Epithelial cell of prostate (primary cell): ENCODE measurements around the gene ZNF148.
"Not testable (repeated sequence)": the region's sequence is repeated elsewhere in the genome, so short reads cannot be mapped to it uniquely, and the experiment has no call there.

ENCODE experiments used
- DNase-seq: peaks from one replicate; pipeline ENCODE4 v3.0.0-alpha.2; 2011; ENCODE audit warnings: low read depth, low spot score
- H3K27ac ChIP-seq: fragments of 450-650 bp; 2 replicates; pipeline ENCODE4 v1.5.1; 2017; ENCODE audit warnings: mild to moderate bottlenecking

ZNF148 gene

DNA sequence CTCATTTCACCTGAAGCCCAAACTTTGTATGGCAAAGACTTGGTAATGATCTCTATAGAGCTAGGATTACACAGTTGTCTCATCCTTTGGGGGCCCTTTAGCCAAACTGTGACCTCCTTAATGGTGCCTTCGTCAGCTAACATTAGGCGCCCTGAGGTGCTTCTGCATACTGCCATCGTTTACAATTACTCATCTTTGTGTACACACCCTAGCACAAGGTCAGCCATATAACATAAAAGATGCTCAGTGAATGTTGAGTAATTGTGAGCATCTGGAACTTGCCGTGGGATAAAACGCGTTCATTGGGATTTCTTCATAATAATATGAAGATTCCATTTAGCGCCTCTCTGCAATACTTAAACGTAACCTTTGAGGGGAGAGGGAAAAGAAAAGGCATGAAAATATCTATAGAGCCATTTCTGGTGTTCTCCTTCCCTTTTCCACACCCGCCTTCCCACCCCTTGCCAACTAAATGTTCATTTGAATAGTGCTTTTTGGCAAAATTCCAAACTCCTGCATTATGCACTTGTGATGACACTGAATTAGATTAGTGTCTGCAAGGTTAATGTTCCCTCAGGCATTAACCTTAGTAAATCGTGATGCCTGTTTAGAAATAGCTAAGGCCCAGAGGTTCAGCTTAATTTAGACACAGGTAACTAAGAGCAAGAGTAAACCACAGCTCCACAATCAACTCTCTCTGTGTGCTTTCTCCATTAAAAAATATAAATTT lies 990 bp upstream of the ZNF148 start:
- peak; percentile 49 for DNase-seq
- peak overlapping the region; percentile 86 for H3K27ac ChIP-seq

DNA sequence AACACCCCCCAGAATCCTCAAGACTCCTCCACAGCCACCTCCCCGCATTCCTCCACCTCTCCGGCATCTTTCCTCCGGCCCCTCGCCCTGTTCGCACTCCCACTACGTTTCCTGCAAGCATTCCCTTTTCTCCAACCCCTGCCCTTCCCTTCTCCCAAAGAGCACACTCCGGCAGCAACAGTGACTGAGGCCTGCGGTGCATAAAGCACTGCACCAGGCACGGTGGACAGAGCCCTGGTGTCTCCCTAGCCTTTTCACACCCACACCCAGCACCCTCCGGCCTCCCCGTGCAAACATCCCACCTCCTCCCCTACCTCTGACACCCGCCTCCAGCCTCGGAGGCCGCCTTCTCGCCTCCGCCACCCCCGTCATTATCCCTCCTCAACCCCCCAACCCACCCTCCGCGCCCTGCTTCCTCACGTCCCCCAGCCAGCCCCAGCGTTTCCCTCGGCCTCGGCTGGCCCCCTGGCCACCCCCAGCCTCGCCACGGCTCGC lies 577 bp downstream of the ZNF148 start:
- H3K27ac ChIP-seq, result peak overlapping the region; percentile 86
- no peak for DNase-seq

DNA sequence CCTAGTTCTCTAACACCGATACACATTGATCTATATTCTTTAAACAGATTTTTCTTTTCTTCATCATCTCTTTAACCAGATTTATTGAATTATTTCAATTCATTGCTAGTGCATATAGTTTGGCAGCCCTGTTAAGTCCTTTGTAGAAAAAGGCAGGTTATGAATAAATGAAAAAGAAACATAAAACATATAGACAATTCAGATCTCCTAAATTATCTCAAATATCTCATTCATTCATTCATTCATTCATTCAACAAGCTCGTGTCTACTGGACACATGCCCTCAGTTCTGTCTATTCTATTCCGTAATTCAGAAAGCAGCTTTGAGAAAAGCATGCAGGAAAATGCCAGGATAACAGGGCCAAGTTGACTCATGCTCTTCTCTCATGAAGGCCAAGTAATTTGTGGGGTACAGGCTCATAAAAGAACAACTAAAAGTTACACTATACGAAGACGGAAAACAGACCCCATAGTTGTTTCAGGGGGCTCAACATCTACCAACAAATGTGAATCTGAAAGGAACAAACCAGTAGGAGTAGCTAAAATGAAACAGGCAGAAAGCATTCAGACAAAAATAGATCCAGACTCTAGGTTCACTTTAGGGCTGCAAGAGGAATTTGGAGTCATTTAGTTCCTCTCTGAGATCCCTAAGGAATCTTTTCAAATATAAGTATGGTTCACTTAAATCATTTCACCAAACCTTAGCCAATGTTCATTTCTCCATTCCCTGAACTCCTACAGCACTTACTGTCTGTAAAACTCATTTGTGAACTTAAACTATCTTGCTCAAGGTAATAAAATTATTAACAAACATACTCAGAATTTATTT lies 7.5 kb downstream of the ZNF148 start:
- no peak for DNase-seq
- H3K27ac ChIP-seq, result no peak overlapping the region

DNA sequence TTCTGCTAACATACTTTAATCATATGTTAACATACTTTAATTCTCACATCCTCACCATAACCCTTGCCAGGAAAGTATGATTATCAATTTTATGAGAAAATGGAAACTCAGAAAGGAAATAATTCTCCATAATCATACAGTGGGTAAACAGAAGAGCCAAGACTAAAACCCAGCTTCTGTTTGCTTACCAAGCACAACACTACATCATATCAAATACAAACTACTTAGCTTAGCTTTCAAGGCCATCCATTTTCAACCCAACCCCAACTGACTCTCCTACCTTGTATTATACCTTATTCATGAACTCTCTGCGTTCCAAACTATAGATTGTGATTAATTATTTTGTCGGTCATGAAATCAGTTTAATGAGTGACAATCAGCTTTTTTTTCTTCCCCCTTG lies 9.0 kb downstream of the ZNF148 start:
- DNase-seq, result no peak
- H3K27ac ChIP-seq, result no peak overlapping the region

DNA sequence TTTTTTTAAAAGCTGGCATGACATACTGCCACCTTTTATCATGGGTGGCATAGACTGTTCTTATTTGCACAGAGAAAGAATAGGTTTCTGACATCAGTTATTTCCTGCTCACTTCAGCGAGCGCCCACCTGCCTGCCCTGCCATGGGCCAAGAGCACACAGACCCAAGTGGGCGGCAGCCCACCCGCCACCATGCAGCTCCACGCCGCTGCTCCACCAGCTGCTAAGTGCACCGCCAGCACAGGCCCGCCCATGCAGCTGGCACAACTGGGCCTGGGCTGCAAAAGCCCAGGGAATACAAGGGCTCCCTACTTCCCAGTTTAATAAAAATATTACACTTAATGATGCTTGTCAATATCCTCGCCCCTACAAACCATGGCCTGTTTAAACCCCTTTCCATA lies 15.4 kb downstream of the ZNF148 start:
- no peak overlapping the region for H3K27ac ChIP-seq

DNA sequence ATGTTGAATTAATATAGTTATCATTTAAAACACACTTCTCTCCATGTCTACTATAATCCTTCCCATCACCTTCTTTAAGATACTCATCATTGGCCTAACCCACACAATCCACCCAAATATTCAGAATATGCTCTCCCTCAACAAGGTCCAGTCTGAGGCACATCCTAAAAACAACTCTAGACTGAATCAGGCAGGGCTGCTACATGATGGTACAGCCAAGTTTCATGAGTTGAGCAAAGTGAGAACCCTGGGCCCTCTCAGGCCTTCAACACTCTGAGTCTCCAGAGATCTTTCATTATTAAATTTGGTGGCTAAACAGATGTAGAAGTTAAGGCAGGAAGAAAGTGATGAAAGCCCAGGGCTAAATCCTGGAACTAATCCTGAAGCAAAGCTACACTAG lies 16.2 kb downstream of the ZNF148 start:
- DNase-seq, result no peak
- H3K27ac ChIP-seq, result no peak overlapping the region

More for the DNA sequence above, 15.4 kb downstream of the ZNF148 start:
- DNase-seq, result no peak

DNA sequence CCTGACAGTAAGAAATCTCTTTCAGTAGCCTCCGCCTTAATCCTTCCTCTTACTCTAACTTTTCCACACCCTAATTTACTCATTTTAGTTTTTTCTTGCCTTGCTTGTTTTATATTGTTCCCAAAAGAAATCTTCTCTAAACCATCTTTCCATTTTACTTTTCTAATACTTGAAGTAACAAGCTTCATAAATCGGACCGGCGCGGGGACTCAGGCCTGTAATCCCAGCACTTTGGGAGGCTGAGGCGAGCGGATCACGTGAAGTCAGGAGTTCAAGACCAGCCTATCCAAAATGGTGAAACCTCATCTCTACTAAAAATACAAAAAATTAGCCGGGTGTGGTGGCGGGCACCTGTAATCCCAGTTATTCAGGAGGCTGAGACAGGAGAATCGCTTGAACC lies 17.3 kb downstream of the ZNF148 start:
- no peak overlapping the region for H3K27ac ChIP-seq

DNA sequence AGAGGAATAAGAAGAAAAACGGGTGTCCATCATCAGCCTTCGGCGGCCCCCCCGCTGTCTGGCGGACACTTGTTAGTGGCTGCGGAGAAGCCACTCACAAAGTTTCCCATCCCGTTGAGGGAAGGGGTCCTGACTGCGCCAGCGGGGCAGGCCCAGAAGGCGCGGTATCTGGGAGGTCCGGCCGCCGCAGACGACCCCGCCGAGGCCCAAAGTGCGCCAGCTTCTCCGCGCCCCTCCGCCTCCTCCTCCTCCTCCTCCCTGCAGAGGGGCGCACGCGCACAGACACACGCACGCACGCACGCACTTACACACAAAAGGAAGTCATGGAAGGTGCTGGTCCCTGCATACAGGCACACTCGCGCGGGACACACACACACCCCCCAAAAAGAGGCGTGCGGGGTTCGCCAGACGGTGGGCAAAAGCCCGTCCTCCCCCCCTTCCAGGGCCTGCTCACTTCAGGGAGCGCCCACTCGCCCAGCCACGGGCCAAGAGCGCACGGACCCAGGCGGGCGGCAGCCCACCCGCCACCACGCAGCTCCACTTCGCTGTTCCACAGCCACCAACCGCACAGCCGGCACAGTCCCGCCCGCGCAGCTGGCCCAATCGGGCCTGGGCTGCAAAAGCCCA lies 18.0 kb downstream of the ZNF148 start:
- no peak overlapping the region for H3K27ac ChIP-seq
- DNase-seq, result no peak

More for the DNA sequence above, 17.3 kb downstream of the ZNF148 start:
- no peak for DNase-seq

DNA sequence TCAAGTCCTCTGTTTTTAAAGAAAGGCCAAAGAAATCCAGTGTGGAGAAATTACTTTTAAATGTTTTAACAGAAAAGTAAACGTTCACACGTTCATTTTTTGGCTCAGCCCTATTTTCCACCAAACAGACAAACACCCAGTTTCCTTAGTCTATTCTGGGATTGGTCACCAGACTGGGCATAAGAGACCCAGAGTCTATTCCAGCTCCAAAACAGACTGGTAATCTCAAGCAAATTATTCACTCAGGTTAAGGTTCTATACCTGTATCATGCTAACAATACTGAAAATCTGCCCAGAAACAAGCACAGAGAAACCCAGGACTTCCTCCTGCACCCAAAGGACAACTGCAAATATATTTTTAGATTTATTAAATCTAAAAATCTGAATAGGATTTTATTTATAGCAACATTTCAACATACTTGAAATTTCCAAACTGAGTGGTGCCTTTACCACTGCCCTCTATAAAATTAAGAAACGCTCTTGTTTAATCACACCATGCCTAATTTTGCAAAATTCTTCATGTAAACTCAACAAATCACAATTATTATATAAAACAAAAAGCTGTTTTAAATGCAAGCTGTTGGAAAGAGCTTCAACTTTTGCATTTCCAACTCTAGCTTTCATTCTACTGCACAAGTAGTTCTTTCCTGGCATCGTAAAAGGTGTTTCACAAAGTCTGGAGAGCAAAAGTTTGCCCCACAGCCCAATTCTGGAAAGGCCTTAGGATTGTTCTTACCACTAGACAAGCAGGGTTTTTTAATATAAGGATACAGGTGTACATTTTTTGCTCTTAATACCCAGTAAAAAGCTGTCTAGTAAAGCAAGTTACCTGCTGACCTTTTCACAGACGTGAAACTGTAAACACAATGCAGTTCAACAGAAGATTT lies 18.7 kb downstream of the ZNF148 start:
- H3K27ac ChIP-seq, result no peak overlapping the region
- DNase-seq, result no peak

DNA sequence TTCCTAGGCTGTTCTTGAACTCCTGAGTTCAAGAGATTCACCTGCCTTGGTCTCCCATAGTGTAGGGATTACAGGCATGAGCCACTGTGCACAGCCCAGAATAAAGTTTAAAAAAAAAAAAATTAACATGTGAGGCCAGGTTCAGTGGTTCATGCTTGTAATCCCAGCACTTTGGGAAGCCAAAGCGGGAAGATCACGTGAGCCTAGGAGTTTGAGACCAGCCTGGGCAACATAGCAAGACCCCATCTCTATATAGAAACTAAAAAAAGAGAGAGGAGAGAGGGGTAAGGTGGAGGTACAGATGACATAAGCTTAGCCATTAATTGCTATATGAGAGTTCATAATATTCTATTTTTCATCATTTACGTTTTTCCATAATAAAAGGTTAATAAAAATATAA lies 21.5 kb downstream of the ZNF148 start:
- DNase-seq, result no peak
- peak overlapping the region; percentile 70 for H3K27ac ChIP-seq

DNA sequence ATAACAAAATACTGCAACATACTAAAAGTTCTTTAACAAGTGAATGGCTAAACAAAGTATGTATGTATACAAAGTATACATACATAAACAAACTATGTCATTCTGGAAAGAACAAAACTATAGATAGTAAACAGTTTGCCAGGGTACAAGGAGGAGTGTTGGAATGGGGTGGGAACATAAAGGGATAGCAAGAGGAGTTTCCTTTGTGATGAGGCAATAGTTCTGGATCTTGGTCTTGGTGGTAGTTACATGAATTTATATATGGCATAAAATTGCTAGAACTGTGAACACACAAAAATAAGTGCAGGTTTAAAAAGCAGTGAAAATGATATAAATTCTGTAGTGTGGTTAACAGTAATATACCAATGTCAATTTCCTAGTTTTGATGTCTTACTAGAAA lies 22.0 kb downstream of the ZNF148 start:
- H3K27ac ChIP-seq, result peak overlapping the region; percentile 70
- DNase-seq, result no peak

DNA sequence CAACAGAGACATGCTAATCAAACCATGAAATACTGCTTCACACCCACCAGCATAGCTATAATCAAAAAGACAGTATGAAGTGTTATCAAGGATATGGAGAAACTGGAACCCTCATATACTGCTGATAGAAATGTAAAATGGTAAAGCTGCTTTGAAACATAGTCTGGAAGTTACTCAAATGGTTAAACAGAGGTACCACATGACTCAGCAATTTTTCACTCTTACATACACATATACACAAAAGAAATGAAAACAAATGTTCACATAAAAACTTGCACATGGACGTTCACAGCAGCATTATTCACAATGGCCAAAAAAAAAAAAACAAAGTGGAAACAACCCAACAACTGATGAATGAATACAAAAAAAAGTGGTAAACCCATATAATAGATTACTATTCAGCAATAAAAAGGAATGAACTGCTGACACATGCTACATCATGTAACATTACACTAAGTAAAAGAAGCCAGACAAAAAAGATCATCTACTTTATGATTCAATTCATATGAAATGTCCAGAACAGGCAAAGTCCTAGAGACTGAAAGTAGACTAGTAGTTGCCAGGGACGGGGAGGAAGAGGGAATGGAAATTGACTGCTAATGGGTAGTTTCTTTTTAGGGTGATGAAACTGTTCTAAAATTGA lies 23.2 kb downstream of the ZNF148 start:
- peak overlapping the region; percentile 70 for H3K27ac ChIP-seq
- no peak for DNase-seq

DNA sequence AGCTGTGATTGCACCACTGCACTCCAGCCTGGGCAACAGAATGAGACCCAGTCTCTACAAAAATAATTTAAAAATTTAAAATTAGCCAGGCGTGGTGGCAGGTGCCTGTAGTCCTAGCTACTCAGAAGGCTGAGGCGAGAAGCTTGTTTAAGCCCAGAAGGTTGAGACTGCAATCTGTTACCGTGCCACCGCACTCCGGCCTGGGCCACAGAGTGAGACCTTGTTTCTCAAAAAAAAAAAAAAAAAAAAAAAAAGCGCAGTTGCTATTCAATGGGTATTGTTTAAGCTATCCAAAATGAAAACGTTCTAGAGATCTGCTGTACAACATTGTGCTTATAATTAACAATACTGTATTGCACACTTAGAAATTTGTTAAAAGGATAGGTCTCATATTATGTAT lies 24.0 kb downstream of the ZNF148 start:
- H3K27ac ChIP-seq, result peak overlapping the region; percentile 70
- DNase-seq, result no peak

DNA sequence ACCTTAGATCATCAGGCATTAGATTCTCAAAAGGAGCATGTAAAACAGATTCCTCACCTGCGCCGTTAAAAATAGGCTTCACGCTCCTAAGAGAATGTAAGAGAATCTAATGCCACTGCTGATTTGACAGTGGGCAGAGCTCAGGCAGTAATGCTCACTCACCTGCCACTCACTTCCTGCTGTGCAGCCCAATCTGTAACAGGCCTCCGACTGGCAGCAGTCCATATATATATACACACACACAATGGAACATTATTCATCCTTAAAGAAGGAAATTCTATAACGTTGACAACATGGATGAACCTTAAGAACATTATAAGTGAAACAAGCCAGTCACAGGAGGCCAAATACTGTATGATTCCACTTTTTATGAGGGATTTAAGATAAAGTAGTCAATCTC lies 24.5 kb downstream of the ZNF148 start:
- DNase-seq, result no peak
- peak overlapping the region; percentile 70 for H3K27ac ChIP-seq

DNA sequence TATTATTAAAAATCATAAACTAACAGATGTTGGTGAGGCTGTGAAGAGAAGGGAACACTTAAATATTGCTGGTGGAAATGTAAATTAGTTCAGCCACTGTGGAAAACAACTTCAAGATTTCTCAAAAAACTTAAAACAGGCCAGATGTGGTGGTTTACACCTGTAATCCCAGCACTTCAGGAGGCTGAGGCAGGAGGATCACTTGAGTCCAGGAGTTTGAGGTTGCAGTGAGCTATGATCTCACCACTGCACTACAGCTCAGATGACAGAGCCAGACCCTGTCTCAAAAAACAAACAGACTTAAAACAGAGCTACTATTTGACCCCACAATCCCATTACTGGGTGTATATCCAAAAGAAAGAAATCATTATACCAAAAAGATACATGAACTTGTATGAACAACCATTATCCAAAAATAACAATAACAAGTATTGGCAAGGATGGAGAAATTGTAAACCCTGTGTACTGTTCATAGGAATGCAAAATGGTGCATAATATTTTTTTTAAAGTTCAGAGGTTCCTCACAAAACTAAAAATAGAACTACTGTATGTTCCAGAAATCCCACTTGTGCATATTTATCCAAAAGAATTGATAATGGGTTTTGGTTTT lies 25.5 kb downstream of the ZNF148 start:
- no peak for DNase-seq
- H3K27ac ChIP-seq, result no peak overlapping the region

DNA sequence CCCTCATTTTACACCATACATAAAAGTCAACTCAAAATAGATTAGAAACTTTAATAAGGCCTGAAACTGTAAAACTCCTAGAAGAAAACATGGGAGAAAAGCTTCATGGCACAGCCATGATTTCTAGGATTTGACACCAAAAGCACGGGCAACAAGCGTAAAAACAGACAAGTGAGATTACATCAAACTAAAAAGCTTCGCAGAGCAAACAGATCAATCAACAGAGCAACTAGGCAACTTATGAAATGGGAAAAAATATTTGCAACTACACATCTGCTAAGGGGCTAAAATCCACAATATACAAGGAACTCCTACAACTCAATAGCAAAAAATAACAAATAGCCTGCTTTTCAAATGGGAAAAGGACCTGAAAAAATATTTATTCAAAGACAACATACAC lies 26.1 kb downstream of the ZNF148 start:
- H3K27ac ChIP-seq, result no peak overlapping the region
- DNase-seq, result no peak

DNA sequence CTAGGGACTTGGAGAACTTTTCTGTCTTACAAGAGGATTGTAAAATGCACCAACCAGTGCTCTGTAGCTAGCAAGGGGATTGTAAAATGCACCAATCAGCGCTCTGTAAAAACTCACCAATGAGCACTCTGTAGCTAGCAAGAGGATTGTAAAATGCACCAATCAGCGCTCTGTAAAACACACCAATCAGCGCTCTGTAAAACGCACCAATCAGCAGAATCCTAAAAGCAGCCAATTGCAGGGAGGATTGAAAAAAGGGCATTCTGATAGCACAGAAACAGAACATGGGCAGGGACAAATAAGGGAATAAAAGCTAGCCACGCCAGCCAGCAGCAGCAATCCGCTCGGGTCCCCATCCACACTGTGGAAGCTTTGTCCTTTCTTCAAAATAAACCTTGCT lies 31.8 kb downstream of the ZNF148 start:
- not testable (repeated sequence) for DNase-seq, H3K27ac ChIP-seq

DNA sequence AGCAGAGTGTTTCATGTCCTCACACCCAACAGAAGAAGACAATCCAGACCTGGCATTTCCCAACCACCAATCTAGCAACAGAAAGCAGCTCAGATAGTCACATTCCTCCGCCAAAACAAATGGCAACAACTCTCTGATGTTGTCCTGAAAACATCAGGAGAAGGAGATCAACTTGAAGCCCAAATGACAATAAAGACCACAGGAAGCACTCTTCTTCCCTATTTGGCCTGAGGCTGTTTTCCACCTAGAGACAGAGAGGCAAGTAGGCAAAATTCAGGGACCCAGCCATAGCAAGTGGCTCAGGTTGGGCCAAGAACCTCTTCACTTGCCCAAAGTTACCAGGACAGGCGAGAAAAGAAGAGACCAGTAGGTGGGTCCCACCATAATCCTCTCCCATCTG lies 35.0 kb downstream of the ZNF148 start:
- no peak overlapping the region for H3K27ac ChIP-seq
- DNase-seq, result no peak

DNA sequence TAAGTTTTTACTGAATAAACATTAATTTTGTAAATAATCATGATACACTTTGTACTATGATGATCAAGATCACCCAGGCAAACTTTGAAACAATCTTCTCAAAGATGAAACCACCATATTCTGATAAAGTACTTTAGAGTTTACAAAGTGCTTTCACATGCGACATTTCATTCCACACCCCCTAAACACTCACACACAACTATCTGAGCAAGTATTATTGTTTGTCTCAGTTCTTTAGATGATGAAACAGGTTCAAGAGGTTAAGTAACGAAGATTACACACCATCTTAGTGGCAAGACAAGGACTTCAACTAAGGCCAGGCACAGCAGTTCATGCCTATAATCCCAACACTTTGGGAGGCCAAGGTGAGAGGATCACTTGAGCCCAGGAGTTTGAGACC lies 37.6 kb downstream of the ZNF148 start:
- no peak for DNase-seq
- no peak overlapping the region for H3K27ac ChIP-seq
